HepG2 (cell line): Measurements from ENCODE around the gene DBNDD2.
A peak's percentile ranks its signal among the peaks of the same experiment; 100 is the strongest.

ENCODE experiments used
- BRD4 ChIP-seq: sonication (generic); formaldehyde crosslinking; IDR thresholded peaks from 2 replicates; pipeline ENCODE4 v1.4.0; 2020; ENCODE audit warnings: missing genetic modification reagents
- CTCF ChIP-seq: sonication (generic); formaldehyde crosslinking; IDR thresholded peaks from 2 replicates; pipeline ENCODE4 v1.5.0; 2020; ENCODE audit warnings: mild to moderate bottlenecking, missing genetic modification reagents, moderate library complexity
- EZH2 ChIP-seq: conservative IDR thresholded peaks from 2 replicates; pipeline ENCODE4 v1.6.1; 2012; ENCODE audit warnings: mild to moderate bottlenecking, low read depth, low read length, moderate library complexity
- NFYC ChIP-seq: IDR thresholded peaks from 2 replicates; pipeline ENCODE4 v1.6.1; 2016; ENCODE audit warnings: missing genetic modification reagents, missing compliant biosample characterization
- POLR2A ChIP-seq, 2 experiments: IDR thresholded peaks; 2 replicates each; pipeline ENCODE4 v1.6.1; 2011; ENCODE audit warnings: low read depth in 2 of 2, low read length in 2 of 2, mild to moderate bottlenecking in 1 of 2, moderate library complexity in 1 of 2; ENCODE audit not compliant: insufficient read depth in 1 of 2
- SALL1 ChIP-seq: sonication (generic); formaldehyde crosslinking; IDR thresholded peaks from 2 replicates; pipeline ENCODE4 v1.8.0; 2022; ENCODE audit warnings: mild to moderate bottlenecking, missing genetic modification reagents
- THAP9 ChIP-seq: sonication (generic); formaldehyde crosslinking; IDR thresholded peaks from 2 replicates; pipeline ENCODE4; 2020; ENCODE audit warnings: missing genetic modification reagents, mild to moderate bottlenecking, borderline replicate concordance

GRCh38 chr20:45359406-45360148 lies 48.5 kb upstream of the DBNDD2 start:
- TF ChIP-seq BRD4 (CRISPR knock-in tag) (peak; percentile 56; the same call in 1 of the 2 replicates), CTCF (no peak), NFYC (CRISPR knock-in tag) (no peak), EZH2 (no peak), SALL1 (CRISPR knock-in tag) (peak; percentile 47), POLR2A (IDR thresholded peaks at IDR 0.05; ENCODE audit: insufficient read depth in 1 of 2, low read depth in 2 of 2, low read length in 2 of 2) (peak in 1 of 2 experiments; percentile 58; a peak in 2 of 4 replicates), THAP9 (CRISPR knock-in tag) (no peak)
